Measurements from ENCODE around the gene ANKRD52.
"Not testable (repeated sequence)": the region's sequence is repeated elsewhere in the genome, so short reads cannot be mapped to it uniquely, and the experiment has no call there.

The ANKRD52 gene

GRCh38 chr12:56271031-56271430 is 12.8 kb upstream of the ANKRD52 start:
- DNase-seq = peak; percentile 21

GRCh38 chr12:56267443-56268071 is 9.4 kb upstream of the ANKRD52 start:
- no peak for DNase-seq

GRCh38 chr12:56266693-56267442 is 8.7 kb upstream of the ANKRD52 start, which contains the start of gene COQ10A:
COQ10A (plus strand) TSS chr12:56266942; CDS start chr12:56267119, 177 bp downstream.
- peak; percentile 85 for DNase-seq

GRCh38 chr12:56266068-56266692 is 8.0 kb upstream of the ANKRD52 start:
- DNase-seq = not testable (repeated sequence)

- not testable (repeated sequence) for DNase-seq
These were observed 4.8 kb upstream of the ANKRD52 start for GRCh38 chr12:56262955-56263354.

- DNase-seq = peak; percentile 89
These were observed 3.5 kb upstream of the ANKRD52 start for GRCh38 chr12:56261503-56262232.

- no peak for DNase-seq
These were observed 2.7 kb upstream of the ANKRD52 start for GRCh38 chr12:56260921-56261320.

GRCh38 chr12:56260380-56260779 is 2.2 kb upstream of the ANKRD52 start:
- DNase-seq = no peak

- no peak for DNase-seq
These were observed 618 bp upstream of the ANKRD52 start for GRCh38 chr12:56258820-56259183.

- DNase-seq = peak; percentile 38
These were observed 605 bp downstream of the ANKRD52 start for GRCh38 chr12:56257491-56258067.

- no peak for DNase-seq
These were observed 1.1 kb downstream of the ANKRD52 start for GRCh38 chr12:56257071-56257470.

GRCh38 chr12:56256326-56256960 is 1.7 kb downstream of the ANKRD52 start:
- DNase-seq = peak; percentile 53

- no peak for DNase-seq
These were observed 2.5 kb downstream of the ANKRD52 start for GRCh38 chr12:56255671-56256070.

GRCh38 chr12:56253091-56253490 is 5.1 kb downstream of the ANKRD52 start:
- no peak for DNase-seq

GRCh38 chr12:56252649-56253048 is 5.5 kb downstream of the ANKRD52 start:
- no peak for DNase-seq

- no peak for DNase-seq
These were observed 9.5 kb downstream of the ANKRD52 start for GRCh38 chr12:56248711-56249110.

GRCh38 chr12:56247923-56248322 is 10.3 kb downstream of the ANKRD52 start:
- no peak for DNase-seq

- no peak for DNase-seq
These were observed 13.7 kb downstream of the ANKRD52 start for GRCh38 chr12:56244494-56244893.

- no peak for DNase-seq
These were observed 14.4 kb downstream of the ANKRD52 start for GRCh38 chr12:56243731-56244181.

GRCh38 chr12:56242986-56243385 is 15.2 kb downstream of the ANKRD52 start:
- DNase-seq = no peak

GRCh38 chr12:56241424-56242303 is 16.5 kb downstream of the ANKRD52 start:
- no peak for DNase-seq
